ENCODE data around the gene EID1. TPM values are rescaled to one million over a fixed set of nuclear protein-coding genes. Genes with fewer than 3 reads are reported as not detected.

Gene EID1
- total RNA-seq, 2 experiments from 2014 or later = 104 to 111 TPM

DNA sequence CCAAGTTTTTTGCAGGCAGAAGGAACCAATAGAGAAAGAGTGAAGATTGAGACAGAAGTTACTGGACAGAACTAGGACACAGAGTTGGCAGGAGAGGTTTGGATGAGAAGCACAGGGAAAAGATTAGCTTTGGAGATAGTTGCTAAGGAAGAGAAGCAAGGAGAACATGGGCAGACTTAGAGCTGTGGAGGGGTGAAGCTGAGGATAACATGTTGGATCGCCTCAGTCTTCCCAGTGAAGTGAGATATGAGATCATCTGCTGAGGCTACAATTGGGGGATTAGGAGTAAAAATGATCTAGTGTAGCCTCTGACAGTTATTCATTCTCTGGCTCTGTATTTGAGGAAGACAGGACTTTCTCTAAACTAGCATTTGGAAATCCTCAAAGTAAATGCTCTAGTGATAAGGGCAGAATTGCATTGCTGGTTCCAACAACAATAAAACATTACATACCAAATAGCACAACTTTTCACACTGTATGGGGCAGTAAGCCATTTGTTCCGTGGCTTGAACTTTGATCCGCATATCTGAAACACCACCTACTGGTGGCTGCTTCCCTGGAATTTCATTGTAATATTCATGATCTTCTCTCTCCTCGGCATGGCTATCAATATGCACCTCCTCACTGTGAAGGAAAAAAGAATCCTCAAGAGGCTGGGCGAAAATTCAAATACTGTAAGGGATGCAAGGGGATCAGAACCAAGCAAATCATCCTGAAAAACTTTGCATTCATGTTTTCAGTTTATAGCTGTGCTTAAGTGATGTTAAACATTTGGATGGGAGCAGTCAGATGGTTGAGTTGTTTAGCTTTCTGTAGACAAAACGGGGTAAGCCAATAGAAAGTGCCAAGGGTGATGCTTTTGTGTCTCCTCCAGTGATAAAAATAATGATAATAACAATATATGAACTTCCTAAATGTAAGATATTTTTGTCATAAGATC, 22.2 kb upstream of the EID1 start:
- TF ChIP-seq EZH2phosphoT487 (IDR thresholded peaks at IDR 0.05; ENCODE audit: borderline replicate concordance, low read depth, low read length) = no peak
- TF ChIP-seq CTCF (conservative IDR thresholded peaks at IDR 0.05; ENCODE audit: low read length) = peak; percentile 32; the same call in 1 of the 2 replicates
- Histone ChIP-seq H2AFZ (ENCODE audit: low read length) (no peak overlapping the region), H4K20me1 (ENCODE audit: insufficient read depth, low read length) (no peaks in the 10 kb centered on the region), H3K9me2 (ENCODE audit: insufficient read depth, low read length) (no peaks in the 10 kb centered on the region), H3K4me2 (ENCODE audit: low read length) (no peak overlapping the region), H3K27ac (ENCODE audit: low read depth, low read length, poor library complexity, severe bottlenecking) (no peak overlapping the region), H3K4me1 (ENCODE audit: insufficient read depth, low read length, poor library complexity, severe bottlenecking) (no peaks in the 10 kb centered on the region), H3K4me3 (ENCODE audit: low read depth, low read length, poor library complexity, severe bottlenecking) (no peak overlapping the region), H3K36me3 (ENCODE audit: insufficient read depth, low read length) (no peaks in the 10 kb centered on the region), H3K9me3 (ENCODE audit: low read length) (no peaks in the 10 kb centered on the region), H3K79me2 (ENCODE audit: insufficient read depth, low read depth, low read length) (no peaks in the 10 kb centered on the region)
- CTCF ChIA-PET (ENCODE audit: unreplicated experiment) = no interaction called here
- DNase-seq (ENCODE audit: low spot score) = no peak
- BruUV-seq (replicated peaks) = no TSS peak
- intact Hi-C loops (cut with micrococcal nuclease; ENCODE audit: unreplicated experiment) = no loop called here
- POLR2A ChIA-PET = no interaction called here

GRCh38 chr15:48856942-48857341, 21.0 kb upstream of the EID1 start:
- Histone ChIP-seq H4K20me1 (ENCODE audit: insufficient read depth, low read length) (no peaks in the 10 kb centered on the region), H3K27ac (ENCODE audit: low read depth, low read length, poor library complexity, severe bottlenecking) (no peak overlapping the region), H3K4me3 (ENCODE audit: low read depth, low read length, poor library complexity, severe bottlenecking) (no peak overlapping the region), H2AFZ (ENCODE audit: low read length) (no peak overlapping the region), H3K79me2 (ENCODE audit: insufficient read depth, low read depth, low read length) (no peaks in the 10 kb centered on the region), H3K9me2 (ENCODE audit: insufficient read depth, low read length) (no peaks in the 10 kb centered on the region), H3K4me1 (ENCODE audit: insufficient read depth, low read length, poor library complexity, severe bottlenecking) (no peaks in the 10 kb centered on the region), H3K9me3 (ENCODE audit: low read length) (no peaks in the 10 kb centered on the region), H3K36me3 (ENCODE audit: insufficient read depth, low read length) (no peaks in the 10 kb centered on the region), H3K4me2 (ENCODE audit: low read length) (no peak overlapping the region)
- no peak for DNase-seq (ENCODE audit: low spot score)
- POLR2A ChIA-PET = interaction anchor here (0.6 to 1.1 kb wide), 3 partner anchors 349 to 483 kb away, joined by 3 to 4 read pairs (median 3); no protein-coding TSS in a partner anchor
- CTCF ChIA-PET (ENCODE audit: unreplicated experiment) = no interaction called here
- no TSS peak for BruUV-seq (replicated peaks)
- intact Hi-C loops (cut with micrococcal nuclease; ENCODE audit: unreplicated experiment) = no loop called here
- TF ChIP-seq CTCF (conservative IDR thresholded peaks at IDR 0.05; ENCODE audit: low read length) (no peak), EZH2phosphoT487 (IDR thresholded peaks at IDR 0.05; ENCODE audit: borderline replicate concordance, low read depth, low read length) (no peak)

DNA sequence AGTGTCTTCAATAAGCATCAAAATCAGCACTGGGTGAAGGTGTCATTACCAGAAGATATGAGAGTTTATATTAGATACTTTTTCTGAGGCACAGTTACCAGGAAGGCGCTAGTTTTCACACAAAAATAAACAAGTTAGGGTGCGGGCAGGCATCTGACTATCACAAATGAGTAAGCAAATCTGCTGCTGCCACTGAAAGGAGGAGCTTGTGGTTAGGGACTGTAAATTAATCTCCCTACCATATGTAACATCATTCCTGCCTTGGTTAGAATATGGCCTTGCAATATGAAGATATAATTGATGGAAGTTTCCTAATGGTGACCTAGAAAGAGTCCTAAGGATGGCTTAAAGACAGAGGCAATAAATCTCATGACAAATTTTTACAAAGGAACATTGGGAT, 19.5 kb upstream of the EID1 start:
- Histone ChIP-seq H3K9me3 (ENCODE audit: low read length) (no peaks in the 10 kb centered on the region), H4K20me1 (ENCODE audit: insufficient read depth, low read length) (no peaks in the 10 kb centered on the region), H3K4me1 (ENCODE audit: insufficient read depth, low read length, poor library complexity, severe bottlenecking) (no peaks in the 10 kb centered on the region), H3K9me2 (ENCODE audit: insufficient read depth, low read length) (no peaks in the 10 kb centered on the region), H3K4me3 (ENCODE audit: low read depth, low read length, poor library complexity, severe bottlenecking) (no peak overlapping the region), H3K27ac (ENCODE audit: low read depth, low read length, poor library complexity, severe bottlenecking) (no peak overlapping the region), H3K36me3 (ENCODE audit: insufficient read depth, low read length) (no peaks in the 10 kb centered on the region), H2AFZ (ENCODE audit: low read length) (no peak overlapping the region), H3K79me2 (ENCODE audit: insufficient read depth, low read depth, low read length) (no peaks in the 10 kb centered on the region), H3K4me2 (ENCODE audit: low read length) (no peak overlapping the region)
- POLR2A ChIA-PET = interaction anchor here (1.1 to 1.3 kb wide), 2 partner anchors 11 to 393 kb away, joined by 3 read pairs; no protein-coding TSS in a partner anchor
- BruUV-seq (replicated peaks) = no TSS peak
- intact Hi-C loops (cut with micrococcal nuclease; ENCODE audit: unreplicated experiment) = no loop called here
- CTCF ChIA-PET (ENCODE audit: unreplicated experiment) = no interaction called here
- DNase-seq (ENCODE audit: low spot score) = no peak
- TF ChIP-seq EZH2phosphoT487 (IDR thresholded peaks at IDR 0.05; ENCODE audit: borderline replicate concordance, low read depth, low read length) = no peak
- TF ChIP-seq CTCF (conservative IDR thresholded peaks at IDR 0.05; ENCODE audit: low read length) = no peak
